NCI-H2227 (cell line): ENCODE results near the gene HERC5.
"Not testable (repeated sequence)": the region's sequence is repeated elsewhere in the genome, so short reads cannot be mapped to it uniquely, and the experiment has no call there.

Experiments used
- DNase-seq: peaks from one replicate; lab custom pipeline; 2025; ENCODE audit not compliant: unreplicated experiment; lab: John Stamatoyannopoulos, UW

Gene HERC5

GRCh38 chr4:88517825-88518224 is 60.9 kb downstream of the HERC5 start:
- no peak for DNase-seq

- no peak for DNase-seq
These were observed 62.0 kb downstream of the HERC5 start for GRCh38 chr4:88518911-88519310.

DNA sequence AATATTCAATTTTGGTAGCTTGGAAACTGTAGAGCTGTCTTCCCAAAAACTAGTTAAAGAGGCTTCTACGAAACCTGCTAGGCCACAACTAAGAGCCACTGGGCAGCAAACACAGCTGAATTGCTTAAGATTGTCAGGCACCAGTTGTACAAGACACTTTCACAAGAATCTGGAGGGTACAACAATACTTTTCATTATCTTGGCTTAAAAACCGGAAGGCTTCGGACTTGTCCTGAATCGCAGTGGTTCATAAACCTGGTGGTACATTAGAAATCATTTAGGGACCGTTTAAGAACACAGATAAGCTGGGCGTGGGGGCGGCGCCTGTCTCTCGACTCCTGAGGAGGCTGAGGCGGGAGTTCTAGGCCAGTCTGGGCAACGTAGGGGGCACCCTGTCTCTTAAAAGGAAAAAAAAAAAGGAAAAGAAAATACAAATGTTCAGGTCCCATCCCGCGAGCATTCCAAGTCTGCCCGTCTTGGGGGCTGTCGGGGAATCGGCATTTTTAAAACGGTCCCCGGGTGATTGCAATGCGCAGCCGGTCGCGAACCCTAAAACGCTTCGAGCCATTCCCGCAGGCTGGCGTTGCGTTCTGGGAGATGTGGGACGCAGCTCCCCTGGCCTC is 65.9 kb downstream of the HERC5 start:
- peak; percentile 40 for DNase-seq

DNA sequence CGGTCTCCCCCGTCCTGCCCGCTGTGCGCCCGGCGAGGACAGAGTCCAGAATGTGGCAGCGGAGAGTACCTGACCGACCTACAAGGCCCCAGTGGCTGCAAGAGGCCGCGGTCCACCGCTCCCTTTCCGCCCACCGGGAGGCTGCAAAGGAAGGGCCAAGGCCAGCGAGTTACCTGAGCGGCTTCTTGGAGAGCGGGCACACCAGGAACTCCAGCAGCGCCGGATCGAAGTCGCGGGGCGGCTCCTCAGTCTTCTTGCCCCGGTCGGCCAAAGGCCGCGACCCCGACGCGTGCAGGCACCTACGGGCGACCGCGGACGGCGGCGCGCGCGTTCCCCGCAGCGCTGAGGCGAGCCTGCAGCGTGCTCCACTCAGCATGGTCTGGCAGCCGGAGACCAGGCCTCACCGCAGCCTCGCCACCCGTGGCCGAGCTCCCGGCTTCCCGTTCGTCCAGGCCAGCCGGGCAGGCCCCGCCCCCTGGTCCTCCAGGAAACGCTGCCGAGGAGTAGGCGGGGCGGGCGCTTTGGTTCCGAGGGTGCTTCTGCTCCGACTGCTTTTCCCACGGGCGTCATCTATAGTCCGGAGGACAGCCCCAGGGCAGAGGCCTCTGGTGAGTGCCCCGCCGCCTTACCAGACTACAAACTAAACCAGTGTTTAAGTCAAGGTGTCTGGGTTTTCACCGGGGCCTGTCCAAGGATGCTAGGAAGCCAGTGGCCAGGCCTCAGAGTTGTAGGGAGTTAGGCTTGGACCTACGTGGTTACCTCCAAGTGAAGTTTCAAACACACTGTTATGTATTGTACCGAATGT is 66.6 kb downstream of the HERC5 start, which contains the start of gene PYURF:
PYURF (minus strand) TSS at position 452 of the 805 bp plus-strand sequence; CDS start at position 376, 76 bp downstream.
- DNase-seq: peak; percentile 93

DNA sequence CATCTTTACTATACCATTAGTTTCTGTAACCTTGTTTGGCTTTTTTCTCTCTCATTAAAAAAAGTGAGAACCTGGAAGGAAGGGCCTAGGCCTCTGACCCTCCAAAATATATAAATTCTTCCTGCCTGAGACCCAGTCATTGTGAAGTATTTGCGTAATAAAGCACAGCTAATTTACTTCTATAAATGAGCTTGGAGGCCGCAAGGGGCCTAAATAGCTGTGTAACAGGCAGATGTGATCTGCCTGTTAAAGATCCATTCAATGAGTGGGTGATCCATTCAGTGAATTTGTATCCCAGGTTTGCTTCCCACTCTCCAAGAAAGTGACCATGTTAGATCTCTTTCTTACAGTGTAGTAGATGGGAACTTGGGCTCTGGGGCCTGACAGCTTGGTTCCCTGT is 67.3 kb downstream of the HERC5 start:
- no peak for DNase-seq

- DNase-seq: peak; percentile 20
These were observed 69.4 kb downstream of the HERC5 start for GRCh38 chr4:88526221-88526815.

GRCh38 chr4:88527787-88528186 is 70.9 kb downstream of the HERC5 start:
- no peak for DNase-seq

- no peak for DNase-seq
These were observed 71.9 kb downstream of the HERC5 start for GRCh38 chr4:88528861-88529260.

- no peak for DNase-seq
These were observed 74.6 kb downstream of the HERC5 start for GRCh38 chr4:88531549-88531948.

- no peak for DNase-seq
These were observed 76.3 kb downstream of the HERC5 start for GRCh38 chr4:88533088-88533790.

DNA sequence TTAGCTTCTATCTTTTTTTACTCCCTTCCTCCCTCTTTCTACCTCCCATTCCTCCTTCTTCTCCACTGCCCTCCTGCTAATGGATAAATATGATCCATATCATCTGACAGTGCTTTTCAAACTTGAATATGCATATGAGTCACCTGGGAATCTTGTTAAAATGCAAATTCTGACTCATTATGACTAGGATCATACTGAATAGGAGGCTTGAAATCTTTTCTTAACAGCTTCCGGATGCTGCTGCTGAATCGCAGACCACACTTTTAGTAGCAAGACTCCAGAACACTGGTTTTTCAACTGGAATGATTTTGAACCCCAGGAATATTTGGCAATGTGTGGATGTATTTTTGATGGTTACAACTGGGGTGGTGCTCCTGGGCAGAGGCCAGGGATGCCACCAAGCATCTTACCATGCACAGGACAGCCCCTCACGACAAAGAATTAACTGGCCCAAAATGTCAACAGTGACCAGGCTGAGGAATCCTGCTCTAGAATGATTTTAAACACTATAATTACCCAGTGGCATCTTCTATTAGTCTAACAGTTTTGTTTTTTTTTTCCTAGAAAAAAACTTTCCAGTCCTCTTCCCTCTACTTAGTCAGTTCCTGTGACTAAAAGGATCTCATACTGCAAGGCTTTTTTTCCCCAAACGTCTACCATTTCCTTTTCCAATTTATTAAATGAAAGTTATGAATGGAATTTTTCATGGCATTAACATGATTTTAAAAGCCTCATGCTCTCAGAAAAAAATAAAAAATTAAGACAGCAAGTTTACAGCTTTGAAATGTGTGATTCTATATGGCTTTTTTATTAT is 77.2 kb downstream of the HERC5 start:
- no peak for DNase-seq

GRCh38 chr4:88535090-88535755 is 78.3 kb downstream of the HERC5 start:
- DNase-seq: no peak

DNA sequence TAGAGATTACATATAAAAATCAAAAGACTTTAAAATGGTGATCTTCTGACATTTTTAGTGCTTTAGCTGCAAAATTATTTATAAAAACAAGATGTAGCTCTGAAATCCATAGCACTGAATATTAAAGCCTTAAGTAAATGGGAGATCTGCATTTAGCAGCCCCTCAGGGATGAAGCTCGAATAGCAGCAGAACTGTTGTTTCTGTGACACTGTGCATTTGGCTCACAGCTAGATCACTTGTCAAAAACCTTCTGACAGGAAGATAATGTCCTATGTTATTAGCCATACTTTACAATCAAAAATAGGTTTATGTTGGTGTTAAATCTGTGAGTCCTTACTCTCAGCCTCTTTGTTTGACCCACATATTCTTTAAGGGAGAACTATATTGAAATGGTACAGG is 80.8 kb downstream of the HERC5 start:
- peak; percentile 5 for DNase-seq

DNA sequence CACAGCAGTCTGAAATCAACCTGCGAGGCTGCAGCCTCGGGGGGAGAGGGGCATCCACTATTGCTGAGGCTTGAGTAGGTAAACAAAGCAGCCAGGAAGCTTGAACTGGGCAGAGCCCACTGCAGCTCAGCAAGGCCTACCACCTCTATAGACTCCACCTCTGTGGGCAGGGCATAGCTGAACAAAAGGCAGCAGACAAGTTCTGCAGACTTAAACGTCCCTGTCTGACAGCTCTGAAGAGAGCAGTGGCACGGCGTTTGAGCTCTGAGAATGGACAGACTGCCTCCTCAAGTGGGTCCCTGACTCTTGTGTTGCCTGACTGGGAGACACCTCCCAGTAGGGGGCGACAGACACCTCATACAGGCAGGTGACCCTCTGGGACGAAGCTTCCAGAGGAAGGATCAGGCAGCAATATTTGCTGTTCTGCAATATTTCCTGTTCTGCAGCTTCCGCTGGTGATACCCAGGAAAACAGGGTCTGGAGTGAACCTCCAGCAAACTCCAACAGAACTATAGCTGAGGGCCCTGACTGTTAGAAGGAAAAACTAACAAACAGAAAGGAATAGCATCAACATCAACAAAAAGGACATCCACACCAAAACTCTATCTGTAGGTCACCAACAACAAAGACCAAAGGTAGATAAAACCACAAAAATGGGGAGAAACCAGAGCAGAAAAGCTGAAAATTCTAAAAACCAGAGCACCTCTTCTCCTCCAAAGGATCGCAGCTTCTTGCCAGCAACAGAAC is 82.6 kb downstream of the HERC5 start:
- DNase-seq: not testable (repeated sequence)

DNA sequence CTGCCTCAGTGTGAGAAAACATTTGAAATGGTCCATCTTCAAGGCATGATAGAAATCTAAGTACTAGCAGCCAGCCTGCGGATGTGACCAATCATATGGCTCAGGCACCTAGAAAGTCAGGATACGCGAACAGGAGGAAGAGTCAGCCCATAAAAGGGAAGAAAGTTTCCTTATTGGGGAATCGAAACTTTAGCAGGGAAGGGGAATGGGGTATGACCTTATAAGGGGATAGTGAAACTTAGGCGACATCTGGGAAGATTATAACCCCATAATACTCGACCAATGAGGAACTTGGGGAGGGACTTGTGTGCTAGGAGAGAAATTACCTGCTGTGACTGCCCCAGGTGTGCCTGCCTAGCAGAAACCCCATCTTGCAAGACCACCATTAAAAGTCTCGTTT is 92.9 kb downstream of the HERC5 start:
- no peak for DNase-seq
